ENCODE results near the gene TM9SF4. TPM values are rescaled to one million over a fixed set of nuclear protein-coding genes. Genes with fewer than 3 reads are reported as not detected.

Gene TM9SF4
- total RNA-seq, 2 experiments from 2014 or later: 22.4 to 24.5 TPM

DNA sequence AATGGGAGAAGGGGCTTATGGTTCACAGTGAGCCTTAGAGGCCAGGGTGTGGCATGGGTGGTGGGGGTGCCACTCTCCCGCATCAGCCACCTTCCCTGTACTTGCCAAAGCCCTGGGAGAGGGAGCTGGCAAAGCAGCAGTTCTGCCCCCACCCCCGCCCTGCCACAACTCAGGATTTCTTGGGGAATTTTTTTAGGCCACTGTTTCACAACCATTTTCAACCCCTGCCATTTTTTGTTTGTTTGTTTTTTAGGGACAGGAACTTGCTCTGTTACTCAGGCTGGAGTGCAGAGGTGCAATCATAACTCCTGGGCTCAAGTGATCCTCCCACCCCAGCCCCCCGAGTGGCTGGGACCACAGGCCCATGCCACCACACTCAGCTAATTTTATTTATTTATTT is 22.4 kb upstream of the TM9SF4 start:
- Mint-ChIP-seq H3K4me3 (no peak overlapping the region), H3K36me3 (ENCODE audit: low read depth) (no peaks in the 10 kb centered on the region), H3K9me3 (no peaks in the 10 kb centered on the region), H3K27me3 (peaks cover 14% of the 10 kb centered on the region), H3K27ac (no peak overlapping the region), H3K4me1 (ENCODE audit: low read depth) (no peaks in the 10 kb centered on the region)
- intact Hi-C loops (cut with DNase I, micrococcal nuclease): no loop called here
- CTCF ChIA-PET: interaction anchor here (0.6 kb wide), 1 partner anchor 410 kb away, joined by 3 read pairs; no protein-coding TSS in a partner anchor
- H3K27me3 ChIP-seq (ENCODE audit: control insufficient read depth in 1 of 2, insufficient read depth in 2 of 2, low read length in 2 of 2): peaks cover 0 to 2% of the 10 kb centered on the region in 2 experiments
- TF ChIP-seq, protein P1, sequence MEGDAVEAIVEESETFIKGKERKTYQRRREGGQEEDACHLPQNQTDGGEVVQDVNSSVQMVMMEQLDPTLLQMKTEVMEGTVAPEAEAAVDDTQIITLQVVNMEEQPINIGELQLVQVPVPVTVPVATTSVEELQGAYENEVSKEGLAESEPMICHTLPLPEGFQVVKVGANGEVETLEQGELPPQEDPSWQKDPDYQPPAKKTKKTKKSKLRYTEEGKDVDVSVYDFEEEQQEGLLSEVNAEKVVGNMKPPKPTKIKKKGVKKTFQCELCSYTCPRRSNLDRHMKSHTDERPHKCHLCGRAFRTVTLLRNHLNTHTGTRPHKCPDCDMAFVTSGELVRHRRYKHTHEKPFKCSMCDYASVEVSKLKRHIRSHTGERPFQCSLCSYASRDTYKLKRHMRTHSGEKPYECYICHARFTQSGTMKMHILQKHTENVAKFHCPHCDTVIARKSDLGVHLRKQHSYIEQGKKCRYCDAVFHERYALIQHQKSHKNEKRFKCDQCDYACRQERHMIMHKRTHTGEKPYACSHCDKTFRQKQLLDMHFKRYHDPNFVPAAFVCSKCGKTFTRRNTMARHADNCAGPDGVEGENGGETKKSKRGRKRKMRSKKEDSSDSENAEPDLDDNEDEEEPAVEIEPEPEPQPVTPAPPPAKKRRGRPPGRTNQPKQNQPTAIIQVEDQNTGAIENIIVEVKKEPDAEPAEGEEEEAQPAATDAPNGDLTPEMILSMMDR (IDR thresholded peaks at IDR 0.05): no peak
- peaks cover 2% of the 10 kb centered on the region for H3K4me1 ChIP-seq (ENCODE audit: insufficient read depth, low read length)
- no peak for ATAC-seq (ENCODE audit: poor library complexity)
- H3K36me3 ChIP-seq (ENCODE audit: insufficient read depth, low read length): no peaks in the 10 kb centered on the region
- no peak overlapping the region for H3K4me3 ChIP-seq (ENCODE audit: low read length)
- no peak overlapping the region for H3K27ac ChIP-seq (ENCODE audit: low read depth in 1 of 2, low read length in 2 of 2)
- POLR2A ChIA-PET: no interaction called here
- peaks cover 0 to 4% of the 10 kb centered on the region in 2 experiments for H3K9me3 ChIP-seq (ENCODE audit: control insufficient read depth in 1 of 2, insufficient read depth in 1 of 2, low read length in 2 of 2)
- no peak for DNase-seq

DNA sequence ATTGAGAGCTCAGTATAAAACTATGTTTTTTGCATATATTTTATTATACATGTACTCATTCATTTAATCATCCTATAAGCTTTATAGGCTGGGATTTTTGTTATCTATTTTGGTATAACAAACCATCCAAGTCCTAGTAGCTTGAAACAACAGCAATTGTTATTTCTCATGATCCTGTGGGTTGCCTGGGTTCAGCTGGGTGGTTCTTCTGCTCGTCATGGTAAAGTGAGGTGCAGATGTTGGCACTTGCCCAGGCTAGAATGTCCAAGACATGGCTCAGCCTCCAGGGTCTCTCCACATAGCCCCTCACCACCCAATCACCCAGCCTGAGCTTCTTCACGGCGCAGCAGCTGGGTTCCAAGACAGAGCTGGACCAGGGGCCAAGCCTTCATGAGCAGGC is 20.8 kb upstream of the TM9SF4 start:
- Mint-ChIP-seq H3K36me3 (ENCODE audit: low read depth) (no peaks in the 10 kb centered on the region), H3K4me1 (ENCODE audit: low read depth) (no peaks in the 10 kb centered on the region), H3K9me3 (no peaks in the 10 kb centered on the region), H3K27me3 (peaks cover 7% of the 10 kb centered on the region), H3K4me3 (no peak overlapping the region), H3K27ac (no peak overlapping the region)
- TF ChIP-seq, protein P1 (IDR thresholded peaks at IDR 0.05): no peak
- no peaks in the 10 kb centered on the region for H3K36me3 ChIP-seq (ENCODE audit: insufficient read depth, low read length)
- DNase-seq: no peak
- peaks cover 0 to 4% of the 10 kb centered on the region in 2 experiments for H3K9me3 ChIP-seq (ENCODE audit: control insufficient read depth in 1 of 2, insufficient read depth in 1 of 2, low read length in 2 of 2)
- ATAC-seq (ENCODE audit: poor library complexity): no peak
- intact Hi-C loops (cut with DNase I, micrococcal nuclease): no loop called here
- no peak overlapping the region for H3K27ac ChIP-seq (ENCODE audit: low read depth in 1 of 2, low read length in 2 of 2)
- H3K4me3 ChIP-seq (ENCODE audit: low read length): no peak overlapping the region
- CTCF ChIA-PET: no interaction called here
- POLR2A ChIA-PET: no interaction called here
- peaks cover 0 to 2% of the 10 kb centered on the region in 2 experiments for H3K27me3 ChIP-seq (ENCODE audit: control insufficient read depth in 1 of 2, insufficient read depth in 2 of 2, low read length in 2 of 2)
- H3K4me1 ChIP-seq (ENCODE audit: insufficient read depth, low read length): peaks cover 4% of the 10 kb centered on the region

DNA sequence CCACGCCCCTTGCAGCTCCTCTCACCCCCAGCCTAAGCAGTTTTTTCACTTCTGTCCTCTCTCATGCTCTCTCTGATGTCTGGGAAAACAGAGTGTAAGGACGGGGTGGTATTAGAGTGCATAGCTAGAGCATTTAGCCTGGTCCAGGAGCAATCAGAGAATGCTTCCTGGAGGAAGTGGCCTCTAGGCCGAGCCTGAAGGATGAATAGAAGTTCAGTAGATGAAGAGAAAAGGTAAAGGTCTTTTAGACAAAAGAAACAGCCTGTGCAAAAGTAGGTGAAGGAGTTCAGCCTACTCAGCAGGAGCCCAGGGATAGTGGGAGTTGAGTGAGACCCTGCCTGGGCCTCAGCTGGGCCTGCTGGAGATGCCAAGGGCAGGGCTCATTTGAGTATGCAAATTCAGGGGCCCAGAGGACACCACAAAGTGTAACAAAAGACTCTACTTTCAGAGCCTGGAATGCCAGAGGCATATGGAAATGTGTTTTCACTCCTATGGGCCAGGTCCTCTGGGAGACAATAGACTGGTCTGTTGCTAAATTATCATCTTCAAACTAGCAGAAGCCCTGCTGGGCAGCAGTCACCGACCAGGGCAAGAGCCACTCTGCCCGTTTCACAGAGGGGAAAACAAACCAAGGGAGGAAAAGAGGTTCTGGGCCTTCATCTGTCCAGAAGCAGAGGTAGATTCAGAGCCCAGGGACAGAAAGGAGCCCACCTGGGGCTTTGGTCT is 19.7 kb upstream of the TM9SF4 start:
- Mint-ChIP-seq H3K4me1 (ENCODE audit: low read depth) (no peaks in the 10 kb centered on the region), H3K4me3 (no peak overlapping the region), H3K27ac (no peak overlapping the region), H3K27me3 (peaks cover 10% of the 10 kb centered on the region), H3K9me3 (no peaks in the 10 kb centered on the region), H3K36me3 (ENCODE audit: low read depth) (no peaks in the 10 kb centered on the region)
- CTCF ChIA-PET: interaction anchor here (1.5 kb wide), 1 partner anchor 267 kb away, joined by 8 read pairs; no protein-coding TSS in a partner anchor
- Histone ChIP-seq H3K9me3 (ENCODE audit: control insufficient read depth in 1 of 2, insufficient read depth in 1 of 2, low read length in 2 of 2) (peaks cover 0 to 4% of the 10 kb centered on the region in 2 experiments), H3K4me3 (ENCODE audit: low read length) (no peak overlapping the region), H3K4me1 (ENCODE audit: insufficient read depth, low read length) (peaks cover 4% of the 10 kb centered on the region), H3K27me3 (ENCODE audit: control insufficient read depth in 1 of 2, insufficient read depth in 2 of 2, low read length in 2 of 2) (no peaks in the 10 kb centered on the region), H3K36me3 (ENCODE audit: insufficient read depth, low read length) (no peaks in the 10 kb centered on the region), H3K27ac (ENCODE audit: low read depth in 1 of 2, low read length in 2 of 2) (no peak overlapping the region)
- no peak for DNase-seq
- intact Hi-C loops (cut with DNase I, micrococcal nuclease): loop anchor here in 1 of 2 experiments (10.0 kb wide), 1 partner anchor 235 kb away; no protein-coding TSS in a partner anchor
- TF ChIP-seq, protein P1 (IDR thresholded peaks at IDR 0.05): no peak
- ATAC-seq (ENCODE audit: poor library complexity): no peak
- POLR2A ChIA-PET: no interaction called here

All from CD4-positive, alpha-beta T cell (primary cell).